Smooth muscle cell (in vitro differentiated cells): ENCODE results near the gene PLCB4. TPM values are rescaled to one million over a fixed set of nuclear protein-coding genes. Genes with fewer than 3 reads are reported as not detected.

Source experiments
- DNase-seq: peaks from one replicate; lab custom pipeline; 2025; ENCODE audit not compliant: unreplicated experiment; lab: John Stamatoyannopoulos, UW
- H2AFZ ChIP-seq: fragments of 200-600 bp; sonication (generic); 2 replicates; pipeline ENCODE4 v1.6.0; 2016; ENCODE audit warnings: antibody characterized with exemption, low read depth, mild to moderate bottlenecking
- H3F3A ChIP-seq: fragments of 200-600 bp; sonication (generic); 2 replicates; pipeline ENCODE4 v1.6.0; 2017; ENCODE audit warnings: antibody characterized with exemption, low read depth
- H3K27ac ChIP-seq: fragments of 200-600 bp; sonication (generic); 2 replicates; pipeline ENCODE4 v1.5.1; 2016; ENCODE audit warnings: low read depth, mild to moderate bottlenecking
- H3K27me3 ChIP-seq: fragments of 200-600 bp; sonication (generic); 2 replicates; pipeline ENCODE4 v1.6.1; 2016; ENCODE audit warnings: low read depth, mild to moderate bottlenecking
- H3K36me3 ChIP-seq: fragments of 200-600 bp; sonication (generic); 2 replicates; pipeline ENCODE4 v1.5.1; 2016; ENCODE audit warnings: low read depth
- H3K4me1 ChIP-seq: fragments of 200-600 bp; sonication (generic); 2 replicates; pipeline ENCODE4 v1.5.1; 2016; ENCODE audit warnings: low read depth
- H3K4me2 ChIP-seq: fragments of 200-600 bp; sonication (generic); 2 replicates; pipeline ENCODE4 v1.6.0; 2016; ENCODE audit warnings: mild to moderate bottlenecking
- H3K4me3 ChIP-seq: fragments of 200-600 bp; sonication (generic); 2 replicates; pipeline ENCODE4 v1.5.1; 2016; ENCODE audit warnings: mild to moderate bottlenecking
- H3K79me2 ChIP-seq: fragments of 200-600 bp; sonication (generic); 2 replicates; pipeline ENCODE4 v1.6.0; 2016; ENCODE audit warnings: low read depth, mild to moderate bottlenecking
- H3K9ac ChIP-seq: fragments of 200-600 bp; sonication (generic); 2 replicates; pipeline ENCODE4 v1.6.0; 2016; ENCODE audit warnings: low read depth
- H3K9me3 ChIP-seq: fragments of 200-600 bp; sonication (generic); replicated peaks from 2 replicates; pipeline ENCODE4 v1.5.1; 2016; ENCODE audit warnings: low read depth
- H4K20me1 ChIP-seq: fragments of 200-600 bp; sonication (generic); 2 replicates; pipeline ENCODE4 v1.6.0; 2016; ENCODE audit warnings: low read depth
- WGBS: methylation state at CpG from one replicate; pipeline ENCODE4 v1.1.7; 2016; ENCODE audit warnings: low lambda C conversion rate; 5-methylcytosine and 5-hydroxymethylcytosine counted together
- polyA plus RNA-seq: library from polyadenylated mRNA; unstranded; fragments of >200 nt; fragmentation: Nextera tagmentation; extraction: Ambion mirVana; gene quantifications from 2 replicates; pipeline ENCODE4 v1.2.1, GENCODE V29; 2016
- total RNA-seq: library from RNA; depleted of rRNA; stranded (reverse); fragments of >200 nt; gene quantifications from 2 replicates; pipeline ENCODE4 v1.2.3, GENCODE V29; 2014
- TF ChIP-seq, protein P1 (sequence below): fragments of 200-600 bp; sonication (generic); IDR thresholded peaks from 2 replicates; pipeline ENCODE4 v1.5.1; 2017; ENCODE audit warnings: borderline replicate concordance, mild to moderate bottlenecking, antibody characterized with exemption; ENCODE audit not compliant: insufficient read depth, poor library complexity, severe bottlenecking

The PLCB4 gene
- total and polyA plus RNA-seq, 2 experiments from 2014 or later = 3.0 to 5.3 TPM

DNA sequence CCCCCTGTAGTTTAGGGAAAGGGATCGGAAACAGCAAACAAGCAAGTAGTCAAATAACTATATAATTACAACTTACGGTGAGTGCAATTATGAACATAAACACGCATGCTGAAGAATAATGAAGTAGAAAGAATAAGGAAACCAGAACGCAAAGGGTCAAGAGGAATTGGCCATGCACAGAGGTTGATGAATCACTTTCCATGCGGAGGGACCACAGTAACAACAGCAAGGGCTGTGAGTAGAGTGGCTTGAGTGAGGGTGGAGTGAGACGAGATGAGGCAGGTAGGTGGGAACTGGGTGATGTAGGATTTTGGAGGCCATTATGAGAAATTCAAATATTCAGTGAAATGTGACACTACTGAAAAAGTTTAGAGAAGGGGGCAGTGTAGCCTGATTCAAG is 333.3 kb downstream of the PLCB4 start:
- WGBS = 90% methylated on average over 6 of the region's 6 CpGs
- no peak overlapping the region for H3K4me3 ChIP-seq
- H3K4me1 ChIP-seq = no peaks in the 10 kb centered on the region
- TF ChIP-seq, protein P1, sequence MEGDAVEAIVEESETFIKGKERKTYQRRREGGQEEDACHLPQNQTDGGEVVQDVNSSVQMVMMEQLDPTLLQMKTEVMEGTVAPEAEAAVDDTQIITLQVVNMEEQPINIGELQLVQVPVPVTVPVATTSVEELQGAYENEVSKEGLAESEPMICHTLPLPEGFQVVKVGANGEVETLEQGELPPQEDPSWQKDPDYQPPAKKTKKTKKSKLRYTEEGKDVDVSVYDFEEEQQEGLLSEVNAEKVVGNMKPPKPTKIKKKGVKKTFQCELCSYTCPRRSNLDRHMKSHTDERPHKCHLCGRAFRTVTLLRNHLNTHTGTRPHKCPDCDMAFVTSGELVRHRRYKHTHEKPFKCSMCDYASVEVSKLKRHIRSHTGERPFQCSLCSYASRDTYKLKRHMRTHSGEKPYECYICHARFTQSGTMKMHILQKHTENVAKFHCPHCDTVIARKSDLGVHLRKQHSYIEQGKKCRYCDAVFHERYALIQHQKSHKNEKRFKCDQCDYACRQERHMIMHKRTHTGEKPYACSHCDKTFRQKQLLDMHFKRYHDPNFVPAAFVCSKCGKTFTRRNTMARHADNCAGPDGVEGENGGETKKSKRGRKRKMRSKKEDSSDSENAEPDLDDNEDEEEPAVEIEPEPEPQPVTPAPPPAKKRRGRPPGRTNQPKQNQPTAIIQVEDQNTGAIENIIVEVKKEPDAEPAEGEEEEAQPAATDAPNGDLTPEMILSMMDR = no peak
- no peaks in the 10 kb centered on the region for H3K36me3 ChIP-seq
- H3K4me2 ChIP-seq = no peak overlapping the region
- no peaks in the 10 kb centered on the region for H3K27me3 ChIP-seq
- no peaks in the 10 kb centered on the region for H3F3A ChIP-seq
- no peak overlapping the region for H3K27ac ChIP-seq
- H3K9ac ChIP-seq = no peak overlapping the region
- H3K9me3 ChIP-seq = no peaks in the 10 kb centered on the region
- H4K20me1 ChIP-seq = no peaks in the 10 kb centered on the region
- H3K79me2 ChIP-seq = no peaks in the 10 kb centered on the region
- no peak overlapping the region for H2AFZ ChIP-seq
- DNase-seq = no peak

DNA sequence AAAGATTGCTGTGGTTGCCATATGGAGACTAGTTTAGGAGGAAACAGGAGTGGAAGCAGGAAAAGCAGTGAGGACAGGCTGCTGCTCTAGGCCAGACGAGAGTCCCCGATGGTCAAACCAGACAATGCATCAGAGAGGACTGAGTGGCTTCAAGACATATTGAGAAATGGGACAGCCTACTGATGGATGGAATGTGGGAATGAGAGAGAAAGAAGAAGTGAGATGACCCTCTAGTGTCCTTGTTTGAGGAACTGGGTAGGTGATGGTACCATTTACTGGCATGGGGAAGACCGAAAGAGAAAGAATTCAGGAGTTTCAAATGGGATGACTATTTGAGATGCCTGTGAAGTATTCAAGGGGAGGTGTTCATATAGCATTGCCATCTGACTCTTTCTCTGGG is 333.7 kb downstream of the PLCB4 start:
- no peak overlapping the region for H3K4me2 ChIP-seq
- H3K36me3 ChIP-seq = no peaks in the 10 kb centered on the region
- no peak overlapping the region for H3K4me3 ChIP-seq
- no peaks in the 10 kb centered on the region for H3K79me2 ChIP-seq
- TF ChIP-seq, protein P1 = no peak
- H4K20me1 ChIP-seq = no peaks in the 10 kb centered on the region
- no peaks in the 10 kb centered on the region for H3F3A ChIP-seq
- 98% methylated on average over 3 of the region's 3 CpGs for WGBS
- H3K4me1 ChIP-seq = no peaks in the 10 kb centered on the region
- no peak overlapping the region for H3K27ac ChIP-seq
- H3K9ac ChIP-seq = no peak overlapping the region
- H3K9me3 ChIP-seq = no peaks in the 10 kb centered on the region
- no peak overlapping the region for H2AFZ ChIP-seq
- H3K27me3 ChIP-seq = no peaks in the 10 kb centered on the region
- no peak for DNase-seq

DNA sequence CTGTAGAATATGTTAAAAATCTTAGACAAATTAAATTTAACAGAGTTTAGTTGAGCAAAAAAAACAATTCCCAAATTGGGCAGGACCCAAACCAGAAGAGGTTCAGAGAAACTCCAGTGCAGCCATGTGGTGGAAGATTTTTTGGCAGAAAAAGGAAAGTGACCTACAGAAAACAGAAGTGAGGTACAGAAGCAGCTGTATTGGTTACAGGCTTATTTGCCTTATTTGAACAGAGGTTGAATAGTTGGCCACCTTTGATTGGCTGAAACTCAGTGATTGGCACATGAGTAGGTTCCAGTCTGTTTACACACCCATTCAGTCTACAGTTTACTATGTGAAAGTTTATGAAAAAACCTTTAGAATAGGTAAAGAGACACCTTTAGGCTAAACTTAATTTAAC is 334.6 kb downstream of the PLCB4 start:
- Histone ChIP-seq H3K36me3 (no peaks in the 10 kb centered on the region), H3K27ac (no peak overlapping the region), H3F3A (no peaks in the 10 kb centered on the region), H4K20me1 (no peaks in the 10 kb centered on the region), H3K4me1 (no peaks in the 10 kb centered on the region), H2AFZ (no peak overlapping the region), H3K79me2 (no peaks in the 10 kb centered on the region), H3K27me3 (no peaks in the 10 kb centered on the region), H3K9me3 (no peaks in the 10 kb centered on the region), H3K9ac (no peak overlapping the region), H3K4me3 (no peak overlapping the region), H3K4me2 (no peak overlapping the region)
- no peak for DNase-seq
- TF ChIP-seq, protein P1 = no peak

DNA sequence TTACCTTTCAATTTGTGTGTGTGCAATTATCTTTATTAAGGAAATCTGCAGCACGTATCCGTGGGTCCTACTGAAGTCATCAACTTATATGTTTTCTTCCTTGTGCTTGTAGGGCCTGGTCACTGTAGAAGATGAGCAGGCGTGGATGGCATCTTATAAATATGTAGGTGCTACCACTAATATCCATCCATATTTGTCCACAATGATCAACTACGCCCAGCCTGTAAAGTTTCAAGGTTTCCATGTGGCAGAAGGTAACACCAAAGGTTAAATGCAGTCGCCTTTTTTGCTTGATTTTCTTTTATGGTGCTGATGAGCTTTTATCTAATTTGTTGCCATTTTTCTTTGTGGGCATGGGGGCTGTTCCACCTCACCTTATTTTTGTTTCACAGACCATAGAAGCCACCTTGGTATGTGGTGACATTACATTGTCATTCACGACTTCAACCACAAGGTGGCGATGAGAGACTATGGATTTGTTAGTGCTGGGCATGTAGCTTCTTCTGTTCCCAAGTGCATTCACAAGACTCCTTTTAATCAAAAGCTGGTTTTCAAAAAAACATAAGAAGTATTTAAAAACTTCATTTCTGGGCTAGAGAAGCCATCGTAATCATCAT is 339.0 kb downstream of the PLCB4 start:
- WGBS = 45% methylated on average over 8 of the region's 8 CpGs
- Histone ChIP-seq H3K27me3 (no peaks in the 10 kb centered on the region), H3F3A (no peaks in the 10 kb centered on the region), H3K9ac (no peak overlapping the region), H2AFZ (no peak overlapping the region), H3K4me1 (no peaks in the 10 kb centered on the region), H4K20me1 (no peaks in the 10 kb centered on the region), H3K79me2 (no peaks in the 10 kb centered on the region), H3K27ac (no peak overlapping the region), H3K36me3 (no peaks in the 10 kb centered on the region), H3K9me3 (no peaks in the 10 kb centered on the region), H3K4me3 (no peak overlapping the region), H3K4me2 (no peak overlapping the region)
- peak; percentile 11 for DNase-seq
- TF ChIP-seq, protein P1 = peak; percentile 89
